Parathyroid adenoma (tissue), 2 donors: Measurements from ENCODE around the gene SLC22A23.

ENCODE experiments used
- H2AFZ ChIP-seq: fragments of 300-600 bp; sonication (generic); one replicate; pipeline ENCODE4 v1.7.0; 2017; ENCODE audit warnings: antibody characterized with exemption, mild to moderate bottlenecking
- H3K27ac ChIP-seq: fragments of 300-600 bp; sonication (generic); one replicate; pipeline ENCODE4 v1.7.0; 2017
- H3K27me3 ChIP-seq: fragments of 300-600 bp; sonication (generic); one replicate; pipeline ENCODE4 v1.7.0; 2017; ENCODE audit warnings: low read length; ENCODE audit not compliant: control insufficient read depth, insufficient read depth
- H3K36me3 ChIP-seq: fragments of 300-600 bp; sonication (generic); one replicate; pipeline ENCODE4 v1.7.0; 2017; ENCODE audit warnings: low read length; ENCODE audit not compliant: control insufficient read depth, insufficient read depth
- H3K4me1 ChIP-seq: fragments of 300-600 bp; sonication (generic); one replicate; pipeline ENCODE4 v1.7.0; 2017; ENCODE audit warnings: control low read depth
- H3K4me2 ChIP-seq: fragments of 300-600 bp; sonication (generic); one replicate; pipeline ENCODE4 v1.7.0; 2017; ENCODE audit warnings: low read length
- H3K4me3 ChIP-seq: fragments of 300-600 bp; sonication (generic); one replicate; pipeline ENCODE4 v1.7.0; 2017; ENCODE audit warnings: low read depth, low read length
- H3K79me2 ChIP-seq: fragments of 300-600 bp; sonication (generic); one replicate; pipeline ENCODE4 v1.7.0; 2017; ENCODE audit warnings: control low read depth
- H3K9ac ChIP-seq: fragments of 300-600 bp; sonication (generic); one replicate; pipeline ENCODE4 v1.7.0; 2017; ENCODE audit warnings: mild to moderate bottlenecking
- H3K9me3 ChIP-seq: fragments of 300-600 bp; sonication (generic); one replicate; pipeline ENCODE4 v1.7.0; 2017; ENCODE audit warnings: low read length; ENCODE audit not compliant: control insufficient read depth
- TF ChIP-seq, protein P1 (sequence below): fragments of 300-600 bp; sonication (generic); IDR thresholded peaks from one replicate; pipeline ENCODE4 v1.7.0; 2017; ENCODE audit warnings: antibody characterized with exemption, mild to moderate bottlenecking
- donor health status: primary hyperparathyroidism.

Gene SLC22A23

DNA sequence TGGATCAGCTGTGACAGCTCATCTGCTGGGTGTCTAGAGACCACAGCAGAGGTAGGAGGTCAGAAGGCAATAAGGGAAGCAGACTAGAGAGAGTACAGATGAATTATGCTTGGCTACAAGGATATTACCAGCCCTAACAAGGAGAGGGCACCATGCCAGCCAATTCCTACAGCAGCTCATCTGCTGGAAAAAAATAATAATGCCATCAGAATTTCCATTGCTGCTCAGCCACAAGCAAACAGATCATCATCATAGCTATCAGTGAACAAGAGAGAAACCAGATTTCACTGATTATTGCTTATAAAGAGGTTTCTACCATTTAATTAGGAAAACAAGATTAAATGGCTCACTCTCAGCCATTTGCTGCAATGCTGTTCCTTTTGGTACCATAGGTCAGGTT, 131.6 kb downstream of the SLC22A23 start:
- Histone ChIP-seq H2AFZ (no peak overlapping the region), H3K9ac (no peak overlapping the region), H3K27me3 (no peaks in the 10 kb centered on the region), H3K79me2 (peaks cover 20% of the 10 kb centered on the region), H3K4me2 (no peak overlapping the region), H3K36me3 (no peaks in the 10 kb centered on the region), H3K27ac (peak overlapping the region; percentile 53), H3K9me3 (no peaks in the 10 kb centered on the region), H3K4me1 (no peaks in the 10 kb centered on the region), H3K4me3 (no peak overlapping the region)
- TF ChIP-seq, protein P1, sequence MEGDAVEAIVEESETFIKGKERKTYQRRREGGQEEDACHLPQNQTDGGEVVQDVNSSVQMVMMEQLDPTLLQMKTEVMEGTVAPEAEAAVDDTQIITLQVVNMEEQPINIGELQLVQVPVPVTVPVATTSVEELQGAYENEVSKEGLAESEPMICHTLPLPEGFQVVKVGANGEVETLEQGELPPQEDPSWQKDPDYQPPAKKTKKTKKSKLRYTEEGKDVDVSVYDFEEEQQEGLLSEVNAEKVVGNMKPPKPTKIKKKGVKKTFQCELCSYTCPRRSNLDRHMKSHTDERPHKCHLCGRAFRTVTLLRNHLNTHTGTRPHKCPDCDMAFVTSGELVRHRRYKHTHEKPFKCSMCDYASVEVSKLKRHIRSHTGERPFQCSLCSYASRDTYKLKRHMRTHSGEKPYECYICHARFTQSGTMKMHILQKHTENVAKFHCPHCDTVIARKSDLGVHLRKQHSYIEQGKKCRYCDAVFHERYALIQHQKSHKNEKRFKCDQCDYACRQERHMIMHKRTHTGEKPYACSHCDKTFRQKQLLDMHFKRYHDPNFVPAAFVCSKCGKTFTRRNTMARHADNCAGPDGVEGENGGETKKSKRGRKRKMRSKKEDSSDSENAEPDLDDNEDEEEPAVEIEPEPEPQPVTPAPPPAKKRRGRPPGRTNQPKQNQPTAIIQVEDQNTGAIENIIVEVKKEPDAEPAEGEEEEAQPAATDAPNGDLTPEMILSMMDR, result no peak

DNA sequence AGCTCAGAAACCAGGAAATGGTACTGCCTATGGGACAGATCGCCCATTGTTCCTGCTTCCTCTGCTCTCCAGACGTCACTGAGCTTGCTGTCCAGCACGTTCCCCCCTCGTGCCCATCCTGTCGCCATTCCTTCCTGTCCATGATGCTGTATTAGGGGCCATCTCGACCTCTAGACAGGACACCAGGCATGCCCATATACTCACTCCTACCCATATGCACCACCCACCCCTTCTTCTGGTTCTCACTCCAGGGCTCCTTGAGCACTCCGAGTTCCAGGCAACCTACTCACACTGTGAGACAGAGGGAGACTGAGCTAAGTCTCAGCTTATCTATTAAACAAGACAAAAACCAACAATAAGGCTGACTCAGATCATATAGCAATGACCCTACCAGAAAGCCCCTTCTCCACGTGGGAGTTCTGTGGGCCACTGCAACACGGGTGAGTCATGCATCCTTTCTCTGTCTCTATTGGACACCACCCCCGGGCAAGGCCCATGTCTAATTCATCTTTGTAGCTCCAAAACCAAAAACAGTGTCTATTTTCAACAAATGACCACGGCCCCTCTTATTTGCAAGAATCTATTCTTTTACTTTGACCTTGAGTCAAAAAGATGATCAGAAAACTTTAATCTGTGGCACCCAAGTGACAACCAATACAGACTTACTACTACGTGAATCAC, 132.4 kb downstream of the SLC22A23 start:
- H2AFZ ChIP-seq, result no peak overlapping the region
- H3K27me3 ChIP-seq, result no peaks in the 10 kb centered on the region
- no peaks in the 10 kb centered on the region for H3K4me1 ChIP-seq
- no peaks in the 10 kb centered on the region for H3K36me3 ChIP-seq
- TF ChIP-seq, protein P1, result no peak
- no peak overlapping the region for H3K9ac ChIP-seq
- peak overlapping the region; percentile 53 for H3K27ac ChIP-seq
- peaks cover 13% of the 10 kb centered on the region for H3K79me2 ChIP-seq
- H3K4me2 ChIP-seq, result no peak overlapping the region
- H3K4me3 ChIP-seq, result no peak overlapping the region
- no peaks in the 10 kb centered on the region for H3K9me3 ChIP-seq

DNA sequence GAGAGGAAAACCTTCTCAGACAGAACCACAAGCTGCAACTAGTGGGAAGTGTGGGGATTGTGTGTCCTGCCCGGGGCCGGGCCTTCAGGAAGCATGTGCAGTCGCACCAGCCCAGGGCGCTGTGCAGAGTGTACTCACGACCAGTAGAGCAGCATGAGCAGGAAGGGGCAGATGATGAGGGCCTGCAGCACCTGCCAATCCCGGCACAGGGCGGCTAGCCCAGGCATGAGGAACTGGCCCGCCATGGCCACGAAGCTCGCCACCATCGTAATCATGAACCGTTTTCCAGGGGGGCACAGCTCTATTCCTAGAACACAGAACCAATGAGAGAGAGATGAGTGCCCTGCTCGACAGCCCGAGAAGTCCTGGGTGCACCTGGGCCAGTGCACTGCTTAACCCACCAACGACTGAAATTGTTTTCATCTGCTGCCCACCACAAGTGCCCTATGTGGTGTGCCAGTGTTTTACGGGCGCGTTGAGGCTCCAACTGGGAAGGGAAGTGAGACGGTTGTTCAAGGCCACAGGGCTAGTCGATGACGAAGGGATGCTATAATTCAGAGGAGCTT, 133.1 kb downstream of the SLC22A23 start:
- Histone ChIP-seq H3K4me1 (no peaks in the 10 kb centered on the region), H3K27ac (peak overlapping the region; percentile 13), H3K4me3 (no peak overlapping the region), H2AFZ (no peak overlapping the region), H3K27me3 (no peaks in the 10 kb centered on the region), H3K36me3 (no peaks in the 10 kb centered on the region), H3K79me2 (peaks cover 13% of the 10 kb centered on the region), H3K4me2 (no peak overlapping the region), H3K9ac (no peak overlapping the region), H3K9me3 (no peaks in the 10 kb centered on the region)
- TF ChIP-seq, protein P1, result no peak

DNA sequence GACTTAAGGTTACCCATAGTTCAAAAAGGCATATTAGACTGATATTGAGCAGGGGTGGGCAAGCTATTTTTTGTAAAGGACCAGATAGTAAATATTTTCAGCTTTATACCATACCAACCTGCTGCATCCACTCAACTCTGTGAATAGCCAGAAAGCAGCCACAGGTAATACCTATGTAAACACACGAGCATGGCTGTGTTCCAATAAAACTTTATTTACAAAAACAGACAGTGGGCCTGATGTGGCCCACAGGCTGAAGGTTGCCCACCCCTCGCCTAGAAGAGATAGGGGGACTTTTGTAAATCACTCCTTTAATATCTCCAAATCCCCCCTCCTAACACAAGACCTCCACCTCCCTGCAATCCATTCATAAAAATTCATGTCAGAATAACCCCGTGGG, 133.7 kb downstream of the SLC22A23 start:
- TF ChIP-seq, protein P1, result no peak
- H3K79me2 ChIP-seq, result peaks cover 13% of the 10 kb centered on the region
- H3K27ac ChIP-seq, result no peak overlapping the region
- H3K36me3 ChIP-seq, result no peaks in the 10 kb centered on the region
- no peaks in the 10 kb centered on the region for H3K27me3 ChIP-seq
- no peak overlapping the region for H3K9ac ChIP-seq
- H3K4me1 ChIP-seq, result no peaks in the 10 kb centered on the region
- no peak overlapping the region for H3K4me3 ChIP-seq
- no peaks in the 10 kb centered on the region for H3K9me3 ChIP-seq
- no peak overlapping the region for H3K4me2 ChIP-seq
- no peak overlapping the region for H2AFZ ChIP-seq
